Prostate gland (tissue), 2 donors: ENCODE measurements around the gene RBM12.
A peak's percentile ranks its signal among the peaks of the same experiment; 100 is the strongest.

Experiments used
- POLR2A ChIP-seq: fragments of 450-650 bp; IDR thresholded peaks from one replicate; pipeline ENCODE4 v1.6.1; 2016; ENCODE audit warnings: antibody characterized with exemption, mild to moderate bottlenecking
- TF ChIP-seq, protein P1 (sequence below), 4 experiments: fragments of 200-600 bp in 2 of 4; fragments of 450-650 bp in 2 of 4; sonication (generic) in 2 of 4; IDR thresholded peaks; 1 replicate in 3 of 4; 2 replicates in 1 of 4; pipeline ENCODE4 v1.5.1; 2016 to 2019; ENCODE audit warnings: antibody characterized with exemption in 4 of 4, mild to moderate bottlenecking in 2 of 4, moderate library complexity in 2 of 4

DNA sequence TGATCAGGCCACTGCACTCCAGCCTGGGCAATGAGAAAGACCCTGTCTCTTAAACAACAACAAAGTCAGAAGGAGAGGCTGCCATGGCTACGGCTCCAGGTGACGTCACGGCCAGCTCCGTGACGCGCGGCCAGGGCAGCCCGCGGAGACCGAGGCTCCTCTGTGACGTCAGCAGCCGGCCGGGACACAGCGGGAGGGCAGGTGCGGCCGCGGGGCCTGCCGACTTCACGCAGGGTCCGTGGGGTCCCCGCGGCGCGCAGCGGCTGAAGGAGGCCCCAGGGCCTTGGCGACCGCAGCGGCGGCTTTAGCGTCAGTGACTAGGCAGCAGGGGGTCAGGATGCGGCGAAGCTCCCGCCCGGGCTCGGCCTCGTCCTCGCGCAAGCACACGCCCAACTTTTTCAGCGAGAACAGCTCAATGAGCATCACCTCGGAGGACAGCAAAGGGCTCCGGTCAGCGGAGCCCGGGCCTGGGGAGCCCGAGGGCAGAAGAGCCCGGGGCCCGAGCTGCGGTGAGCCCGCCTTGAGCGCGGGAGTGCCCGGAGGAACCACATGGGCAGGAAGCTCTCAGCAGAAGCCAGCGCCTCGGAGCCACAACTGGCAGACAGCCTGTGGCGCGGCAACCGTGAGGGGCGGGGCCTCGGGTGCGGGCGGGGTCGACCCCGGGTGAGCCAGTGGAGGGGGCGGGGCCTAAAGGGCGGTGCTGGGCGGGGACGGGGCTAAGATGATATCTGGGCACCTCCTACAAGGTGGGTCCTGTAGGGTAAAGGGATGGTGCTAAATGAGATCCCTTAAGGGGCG lies 48.8 kb downstream of the RBM12 start, which contains the start of gene SPAG4:
- peak; percentile 70 for TF ChIP-seq POLR2A
- TF ChIP-seq, protein P1, sequence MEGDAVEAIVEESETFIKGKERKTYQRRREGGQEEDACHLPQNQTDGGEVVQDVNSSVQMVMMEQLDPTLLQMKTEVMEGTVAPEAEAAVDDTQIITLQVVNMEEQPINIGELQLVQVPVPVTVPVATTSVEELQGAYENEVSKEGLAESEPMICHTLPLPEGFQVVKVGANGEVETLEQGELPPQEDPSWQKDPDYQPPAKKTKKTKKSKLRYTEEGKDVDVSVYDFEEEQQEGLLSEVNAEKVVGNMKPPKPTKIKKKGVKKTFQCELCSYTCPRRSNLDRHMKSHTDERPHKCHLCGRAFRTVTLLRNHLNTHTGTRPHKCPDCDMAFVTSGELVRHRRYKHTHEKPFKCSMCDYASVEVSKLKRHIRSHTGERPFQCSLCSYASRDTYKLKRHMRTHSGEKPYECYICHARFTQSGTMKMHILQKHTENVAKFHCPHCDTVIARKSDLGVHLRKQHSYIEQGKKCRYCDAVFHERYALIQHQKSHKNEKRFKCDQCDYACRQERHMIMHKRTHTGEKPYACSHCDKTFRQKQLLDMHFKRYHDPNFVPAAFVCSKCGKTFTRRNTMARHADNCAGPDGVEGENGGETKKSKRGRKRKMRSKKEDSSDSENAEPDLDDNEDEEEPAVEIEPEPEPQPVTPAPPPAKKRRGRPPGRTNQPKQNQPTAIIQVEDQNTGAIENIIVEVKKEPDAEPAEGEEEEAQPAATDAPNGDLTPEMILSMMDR (IDR thresholded peaks at IDR 0.05), result peak in 2 of 4 experiments; percentile 8 to 19
